HepG2 (cell line): ENCODE results near the gene ISOC2. TPM values are rescaled to one million over a fixed set of nuclear protein-coding genes. Genes with fewer than 3 reads are reported as not detected.

Experiments used
- ATAC-seq: fragments of 200-7000 bp; cut with Tn5 transposase; 3 replicates; pipeline ENCODE4 v1.9.1; 2020; ENCODE audit warnings: mild to moderate bottlenecking, moderate library complexity
- BruUV-seq: library from RNA; stranded (reverse); fragments of 400-500 nt; replicated peaks from 2 replicates; lab custom pipeline; 2021; lab: Mats Ljungman, UMichigan
- CTCF ChIA-PET: fragments of 300-600 bp; formaldehyde crosslinking; extraction: SDS; loops from one replicate; lab custom pipeline; 2021; ENCODE audit warnings: low total read pairs, inconsistent platforms, low intra/inter-chr PET ratio; lab: Yijun Ruan, JAX
- POLR2A ChIA-PET: fragments of 350-600 bp; sonication (Branson Sonifier 250); formaldehyde crosslinking; loops from one replicate; lab custom pipeline; 2020; ENCODE audit warnings: antibody characterized with exemption, inconsistent platforms; lab: Yijun Ruan, JAX
- DNase-seq: peaks from one replicate; pipeline ENCODE4 v3.0.0-alpha.2; 2015; ENCODE audit warnings: low spot score
- FAIRE-seq: peaks from 3 replicates; lab custom pipeline; 2011; peaks lifted over from hg19 to GRCh38; lab: Jason Lieb, UNC
- H2AFZ ChIP-seq: one replicate; pipeline ENCODE4 v1.6.1; 2011; ENCODE audit warnings: low read length, inconsistent platforms
- H3K27ac ChIP-seq: fragments of 300-600 bp; 3 replicates; pipeline ENCODE4 v1.8.0; 2011; ENCODE audit warnings: mixed run types, mild to moderate bottlenecking, mixed read lengths, low read length, inconsistent platforms; ENCODE audit not compliant: insufficient read depth; ENCODE audit errors: extremely low read length
- H3K27me3 ChIP-seq, 2 experiments: fragments of 200-600 bp in 1 of 2; 2 replicates in 1 of 2; 3 replicates in 1 of 2; pipeline versions ENCODE4 v1.6.0 to v1.8.0; 2011; ENCODE audit warnings: low read length in 2 of 2, mild to moderate bottlenecking in 2 of 2, moderate library complexity in 2 of 2, inconsistent platforms in 1 of 2; ENCODE audit not compliant: insufficient read depth in 2 of 2, control insufficient read depth in 1 of 2
- H3K36me3 ChIP-seq, 2 experiments: fragments of 200-600 bp in 1 of 2; replicated peaks in 1 of 2; 2 replicates in 1 of 2; 3 replicates in 1 of 2; pipeline versions ENCODE4 v1.5.1 to v1.8.0; 2011; ENCODE audit warnings: low read length in 2 of 2, inconsistent platforms in 1 of 2; ENCODE audit not compliant: insufficient read depth in 2 of 2, control insufficient read depth in 1 of 2
- H3K4me1 ChIP-seq: 2 replicates; pipeline ENCODE4 v1.5.1; 2012; ENCODE audit warnings: low read length, inconsistent platforms; ENCODE audit not compliant: insufficient read depth
- H3K4me2 ChIP-seq: 2 replicates; pipeline ENCODE4 v1.6.0; 2011; ENCODE audit warnings: low read depth, low read length, inconsistent platforms
- H3K4me3 ChIP-seq, 3 experiments: fragments of 200-600 bp in 1 of 3; sonication (generic), shearing (Covaris generic) in 1 of 3; replicated peaks in 1 of 3; 2 replicates each; pipeline ENCODE4 v1.5.1; 2011 to 2016; ENCODE audit warnings: low read length in 3 of 3, inconsistent platforms in 2 of 3, low read depth in 2 of 3, mild to moderate bottlenecking in 2 of 3, control low read depth in 1 of 3, mixed read lengths in 1 of 3; ENCODE audit not compliant: insufficient read depth in 1 of 3
- H3K79me2 ChIP-seq: one replicate; pipeline ENCODE4 v1.6.1; 2011; ENCODE audit warnings: low read length, inconsistent platforms; ENCODE audit not compliant: insufficient read depth
- H3K9ac ChIP-seq: 2 replicates; pipeline ENCODE4 v1.6.0; 2011; ENCODE audit warnings: mild to moderate bottlenecking, low read depth, low read length, inconsistent platforms; ENCODE audit not compliant: insufficient read depth
- H3K9me3 ChIP-seq: 2 replicates; pipeline ENCODE4 v1.5.1; 2012; ENCODE audit warnings: mild to moderate bottlenecking, low read length
- H4K20me1 ChIP-seq: 2 replicates; pipeline ENCODE4 v1.6.0; 2011; ENCODE audit warnings: inconsistent platforms, mild to moderate bottlenecking, low read length, moderate library complexity; ENCODE audit not compliant: insufficient read depth
- MXI1 ChIP-seq: IDR thresholded peaks from 3 replicates; pipeline ENCODE4 v1.6.1; 2012; ENCODE audit warnings: low read depth, low read length, inconsistent platforms, borderline replicate concordance
- STAT6 ChIP-seq: sonication (generic); formaldehyde crosslinking; IDR thresholded peaks from 2 replicates; pipeline ENCODE4 v1.4.0; 2020; ENCODE audit warnings: missing genetic modification reagents, mild to moderate bottlenecking, borderline replicate concordance
- THAP9 ChIP-seq: sonication (generic); formaldehyde crosslinking; IDR thresholded peaks from 2 replicates; pipeline ENCODE4; 2020; ENCODE audit warnings: missing genetic modification reagents, mild to moderate bottlenecking, borderline replicate concordance
- WGBS: methylation state at CpG from one replicate; pipeline ENCODE4 v1.1.6; 2017; ENCODE audit warnings: low lambda C conversion rate; 5-methylcytosine and 5-hydroxymethylcytosine counted together
- in situ Hi-C: cut with HindIII; loops from 2 replicates; pipeline ENCODE4 v1.10.0; 2017; ENCODE audit warnings: low pct_unique_long_range_greater_than_20kb; ENCODE audit not compliant: extremely low pct_ligation_motif_present
- intact Hi-C: fragments of 100-400 bp; cut with micrococcal nuclease; formaldehyde crosslinking; loops from one replicate; pipeline ENCODE4 v1.10.0; 2022; ENCODE audit not compliant: unreplicated experiment
- polyA plus RNA-seq, 8 experiments: library from polyadenylated mRNA; depleted of rRNA in 3 of 8; stranded (reverse) in 7 of 8; unstranded in 1 of 8; fragments of >200 nt; fragmentation: Illumina TruSeq in 4 of 8; extraction: Trizol in 4 of 8; gene quantifications; 2 replicates each; pipeline versions ENCODE4 v1.2.1 to v1.2.3, GENCODE V29; 2011 to 2016; ENCODE audit warnings: low read depth in 4 of 8, missing spikeins in 1 of 8, mixed read lengths in 1 of 8; ENCODE audit not compliant: insufficient read depth in 1 of 8
- total RNA-seq, 5 experiments: library from RNA; depleted of rRNA; stranded (reverse); fragments of >200 nt; fragmentation: Illumina TruSeq; extraction: Trizol; gene quantifications; 2 replicates each; pipeline ENCODE4 v1.2.3, GENCODE V29; 2016; ENCODE audit warnings: low read depth in 1 of 5

The ISOC2 gene
- total and polyA plus RNA-seq, 2 of the 13 experiments (the other 11 are each of a cell fraction or from before 2014, with no cell fraction given), result 76.8 to 105 TPM

GRCh38 chr19:55462722-55463121 lies 1.3 kb upstream of the ISOC2 start:
- Histone ChIP-seq H2AFZ (no peak overlapping the region), H3K79me2 (peaks cover 18% of the 10 kb centered on the region), H3K9ac (peak overlapping the region; percentile 87; the same call in 1 of the 2 replicates), H3K36me3 (peaks cover 0 to 1% of the 10 kb centered on the region in 2 experiments; a peak in 1 of 5 replicates), H3K9me3 (no peaks in the 10 kb centered on the region), H3K27ac (no peak overlapping the region), H3K4me1 (peaks cover 70% of the 10 kb centered on the region), H3K27me3 (no peaks in the 10 kb centered on the region; a peak in 1 of 5 replicates), H3K4me2 (peak overlapping the region; percentile 100), H3K4me3 (peak overlapping the region in 2 of 3 experiments; percentile 59 to 81; a peak in 4 of 6 replicates), H4K20me1 (no peaks in the 10 kb centered on the region)
- CTCF ChIA-PET, result no interaction called here
- TF ChIP-seq MXI1 (no peak), THAP9 (CRISPR knock-in tag) (no peak), STAT6 (CRISPR knock-in tag) (no peak)
- POLR2A ChIA-PET, result interaction anchor here (0.9 to 2.6 kb wide), 2 partner anchors 14 to 183 kb away, joined by 4 to 8 read pairs; partner anchors contain the start of genes HSPBP1 and ZNF628
- 68% methylated on average over 11 of the region's 11 CpGs for WGBS
- BruUV-seq, result no TSS peak
- DNase-seq, result no peak
- no peak for FAIRE-seq
- intact Hi-C loops (no loop called here), in situ Hi-C loops (no loop called here)
- ATAC-seq, result no peak
